GM18505 (cell line): ENCODE data around the gene LYSMD4.

Source experiments
- ATAC-seq: cut with Tn5 transposase; IDR thresholded peaks from one replicate; pipeline ENCODE4 v1.9.1; 2021; ENCODE audit not compliant: unreplicated experiment
- POLR2A ChIP-seq: IDR thresholded peaks from 4 replicates; pipeline ENCODE4 v1.6.1; 2011; ENCODE audit warnings: borderline replicate concordance; ENCODE audit not compliant: insufficient read depth, insufficient read length; ENCODE audit errors: extremely low read depth

Gene LYSMD4

DNA sequence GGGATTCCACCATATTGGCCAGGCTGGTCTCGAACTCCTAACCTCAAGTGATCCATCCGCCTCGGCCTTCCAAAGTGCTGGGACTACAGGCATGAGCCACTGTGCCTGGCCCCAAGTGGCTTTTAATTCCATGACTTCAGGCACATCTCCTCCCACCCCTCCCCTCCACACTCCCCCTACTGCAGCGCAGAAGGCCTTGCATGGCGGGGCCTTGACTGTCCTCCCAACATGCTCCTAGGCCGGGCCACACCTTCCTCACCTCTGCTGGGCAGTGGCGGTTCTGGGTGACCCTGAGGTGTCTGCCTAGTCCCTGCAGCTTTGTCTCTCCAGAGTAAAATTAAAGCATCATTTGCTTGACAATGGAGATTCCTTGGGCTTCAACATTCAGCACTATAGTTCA is 6.9 kb downstream of the LYSMD4 start:
- no peak for ATAC-seq
- no peak for TF ChIP-seq POLR2A

DNA sequence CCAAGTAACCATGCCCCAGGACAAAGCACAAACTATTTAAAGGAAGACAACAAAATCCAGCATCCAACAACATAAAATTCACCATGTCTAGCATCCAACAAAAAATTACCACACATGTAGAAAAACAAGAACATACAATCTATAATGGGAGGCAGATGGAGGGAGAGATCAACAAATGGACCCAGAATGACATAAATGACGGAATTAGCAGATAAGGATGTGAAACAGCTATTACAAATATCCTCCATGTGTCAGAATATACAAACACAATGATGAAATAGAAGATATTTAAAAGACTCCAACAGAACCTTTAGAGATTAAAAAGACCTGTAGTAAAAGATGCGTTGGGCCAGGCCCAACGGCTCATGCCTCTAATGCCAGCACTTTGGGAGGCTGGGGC is 10.8 kb downstream of the LYSMD4 start:
- TF ChIP-seq POLR2A: no peak
- no peak for ATAC-seq

GRCh38 chr15:99721896-99722295 is 11.3 kb downstream of the LYSMD4 start:
- no peak for ATAC-seq
- TF ChIP-seq POLR2A: no peak

DNA sequence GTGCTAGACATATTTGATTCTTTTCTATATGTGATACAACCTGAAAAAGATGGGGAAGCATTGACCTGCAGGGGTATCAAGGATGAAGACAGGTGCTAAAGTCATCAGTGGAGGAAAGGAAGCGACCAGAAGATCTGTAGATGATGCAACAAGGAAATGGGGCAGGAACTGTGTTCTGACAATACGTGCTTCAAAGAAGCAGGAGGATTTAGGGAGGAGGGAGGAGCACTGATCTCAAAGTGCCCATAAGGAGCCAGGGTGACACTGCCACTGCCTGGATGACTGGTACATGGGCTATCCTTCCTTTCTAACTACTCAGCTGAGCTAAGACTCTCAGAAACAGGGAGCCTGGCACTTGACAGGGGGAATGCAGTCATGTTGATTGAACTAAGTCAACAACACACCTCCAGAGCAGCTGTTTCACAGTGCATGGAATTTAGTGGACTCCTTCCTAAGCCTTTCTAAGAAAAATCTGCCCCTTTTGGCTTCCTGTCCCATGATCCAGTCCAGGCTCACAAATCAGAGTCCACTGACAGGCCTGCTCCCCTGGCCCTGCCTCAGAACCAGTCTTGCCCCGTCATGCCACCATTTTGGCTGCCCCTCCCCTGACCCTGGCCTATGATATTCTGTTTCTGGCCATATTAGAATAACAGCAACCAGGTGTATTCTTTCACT is 12.0 kb downstream of the LYSMD4 start:
- TF ChIP-seq POLR2A: no peak
- ATAC-seq: no peak

DNA sequence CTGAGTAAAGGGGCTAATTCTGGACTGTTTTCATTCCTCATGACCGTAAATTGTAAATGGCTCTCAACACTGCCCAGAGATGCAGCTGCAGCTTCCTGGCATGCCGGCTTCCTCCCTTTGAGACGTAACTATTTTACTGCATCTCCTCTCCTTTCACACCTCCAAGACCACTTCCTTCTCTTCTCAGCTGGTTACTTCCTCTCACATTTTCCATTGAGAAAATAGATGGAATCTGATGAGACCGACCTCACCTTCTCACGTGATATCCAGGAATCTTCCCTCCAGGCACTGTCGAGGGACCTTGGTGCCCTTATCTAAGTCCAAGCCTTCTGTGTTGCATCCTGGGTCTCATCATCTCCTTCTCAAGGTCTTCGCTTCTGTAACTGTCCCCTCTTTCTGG is 12.7 kb downstream of the LYSMD4 start:
- ATAC-seq: no peak
- TF ChIP-seq POLR2A: no peak

DNA sequence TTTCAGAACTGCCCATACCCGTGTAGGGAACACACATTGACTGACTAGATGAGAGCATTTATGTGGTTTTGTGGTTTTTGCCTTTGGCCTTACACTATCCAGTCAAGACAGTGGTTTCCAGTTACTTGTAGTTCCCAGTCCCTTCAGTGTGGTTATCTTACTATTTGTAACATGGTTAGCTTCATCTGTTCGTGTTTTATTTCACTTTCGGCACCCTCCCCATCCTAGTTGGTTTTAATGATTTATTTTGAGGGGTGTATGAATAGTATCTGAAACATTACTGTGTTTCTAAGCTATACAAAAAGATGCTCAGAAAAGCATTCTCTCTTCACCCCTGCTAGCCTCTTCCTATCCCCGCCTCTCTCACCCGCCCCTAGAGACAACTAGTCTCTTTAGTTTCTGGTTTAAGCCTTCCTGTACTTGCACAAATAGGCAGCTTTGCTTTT is 14.1 kb downstream of the LYSMD4 start:
- TF ChIP-seq POLR2A: no peak
- peak; percentile 80 for ATAC-seq

- no peak for TF ChIP-seq POLR2A
- ATAC-seq: no peak
Observed at GRCh38 chr15:99718421-99718820, 14.8 kb downstream of the LYSMD4 start.

- ATAC-seq: no peak
- no peak for TF ChIP-seq POLR2A
Observed at GRCh38 chr15:99717161-99718009, 15.9 kb downstream of the LYSMD4 start.

DNA sequence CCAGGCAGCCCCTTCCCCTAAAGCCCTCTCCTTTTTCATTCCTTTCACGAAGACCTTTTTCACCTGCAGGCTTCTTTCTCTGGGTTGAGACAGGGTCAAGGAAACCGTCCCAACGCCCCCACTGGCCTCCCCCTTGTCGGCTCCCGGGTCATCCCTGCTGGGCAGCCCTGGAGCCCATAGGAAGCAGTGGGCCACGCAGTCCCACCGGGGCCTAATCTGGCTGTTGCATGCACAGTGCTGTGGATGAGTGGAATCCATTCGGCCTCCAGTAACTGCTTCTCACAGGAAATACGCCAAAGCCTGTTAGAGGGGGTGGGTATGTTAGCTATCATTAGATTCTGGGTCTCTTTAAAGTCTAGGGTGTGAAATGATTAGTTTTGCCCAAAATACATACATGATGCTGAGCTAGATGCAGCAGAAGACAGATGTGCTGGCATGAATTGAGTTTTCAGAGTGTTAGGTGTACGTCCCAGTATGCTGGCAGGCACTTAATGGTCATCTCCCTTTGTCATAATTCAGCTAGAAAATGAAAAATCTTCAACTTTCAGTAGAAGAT is 16.6 kb downstream of the LYSMD4 start:
- no peak for TF ChIP-seq POLR2A
- no peak for ATAC-seq

GRCh38 chr15:99712415-99712814 is 20.8 kb downstream of the LYSMD4 start:
- TF ChIP-seq POLR2A: no peak
- ATAC-seq: no peak

DNA sequence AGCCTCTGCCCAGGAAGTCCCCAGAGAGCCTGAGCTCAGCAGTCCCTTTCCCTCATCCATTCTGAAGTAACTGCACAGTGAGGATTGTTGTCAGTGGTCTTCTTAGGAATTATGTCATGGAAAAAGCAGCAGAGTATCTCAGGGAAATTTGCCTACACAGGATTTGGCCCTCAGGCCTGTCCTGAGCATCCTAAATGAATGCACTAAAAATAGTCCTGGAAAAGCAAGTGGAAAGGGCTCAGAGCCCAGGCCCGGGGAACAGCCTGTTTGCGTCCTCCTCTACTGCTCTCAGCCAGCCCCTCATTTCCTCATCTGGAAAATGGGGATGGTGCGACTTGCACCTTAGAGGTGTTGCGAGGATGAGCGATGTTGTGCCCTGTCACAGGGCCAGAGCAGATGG is 21.6 kb downstream of the LYSMD4 start:
- ATAC-seq: no peak
- no peak for TF ChIP-seq POLR2A

DNA sequence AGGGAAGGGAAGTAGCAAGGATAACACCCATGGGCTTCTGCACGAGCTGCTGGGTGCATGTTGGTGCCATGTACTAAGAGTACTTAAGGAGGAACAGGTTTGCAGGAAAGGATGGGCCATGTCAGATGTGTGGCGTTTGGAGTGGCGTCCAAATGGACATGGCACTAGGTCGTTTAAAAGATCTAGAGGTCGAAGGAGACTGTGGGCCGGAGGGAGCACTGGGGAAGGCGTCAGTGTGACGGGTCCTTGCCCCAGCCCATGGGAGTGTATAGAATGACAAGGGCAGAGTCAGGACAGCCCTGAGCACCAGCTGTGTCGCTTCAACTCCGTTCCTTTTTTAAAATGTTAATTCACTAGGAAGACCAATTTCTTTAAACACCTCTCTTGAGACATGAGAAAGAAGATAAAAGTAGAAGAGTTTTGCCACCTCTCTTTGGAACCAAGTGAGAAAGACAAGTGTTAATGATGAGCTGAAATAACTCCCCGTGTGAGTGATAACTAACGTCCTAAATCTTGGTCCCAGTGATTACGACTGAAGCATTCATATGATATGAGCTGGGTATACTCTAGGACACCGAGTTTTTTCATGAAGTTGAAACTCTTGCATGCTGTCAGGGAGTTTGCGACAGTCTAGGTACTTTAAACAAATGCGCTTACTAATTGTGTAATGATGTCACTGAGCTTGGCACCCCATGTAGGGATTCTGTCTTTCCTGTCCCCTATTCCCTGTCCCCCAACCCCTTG is 23.8 kb downstream of the LYSMD4 start:
- no peak for ATAC-seq
- TF ChIP-seq POLR2A: no peak

GRCh38 chr15:99708563-99708962 is 24.7 kb downstream of the LYSMD4 start:
- no peak for TF ChIP-seq POLR2A
- no peak for ATAC-seq

- no peak for TF ChIP-seq POLR2A
- no peak for ATAC-seq
Observed at GRCh38 chr15:99707473-99708270, 25.6 kb downstream of the LYSMD4 start.
